Right hindlimb (tissue), 1 donor: ENCODE results near the gene RASGRP4.
"Not testable (repeated sequence)": the region's sequence is repeated elsewhere in the genome, so short reads cannot be mapped to it uniquely, and the experiment has no call there.

Experiments used
- DNase-seq: peaks from one replicate; pipeline ENCODE4 v3.0.0-alpha.2; 2018

Gene RASGRP4

GRCh38 chr19:38412491-38412890, 13.5 kb downstream of the RASGRP4 start:
- DNase-seq, result no peak

GRCh38 chr19:38411898-38412297, 14.1 kb downstream of the RASGRP4 start:
- DNase-seq, result not testable (repeated sequence)

- DNase-seq, result no peak
These were observed 14.8 kb downstream of the RASGRP4 start for GRCh38 chr19:38411041-38411712.

DNA sequence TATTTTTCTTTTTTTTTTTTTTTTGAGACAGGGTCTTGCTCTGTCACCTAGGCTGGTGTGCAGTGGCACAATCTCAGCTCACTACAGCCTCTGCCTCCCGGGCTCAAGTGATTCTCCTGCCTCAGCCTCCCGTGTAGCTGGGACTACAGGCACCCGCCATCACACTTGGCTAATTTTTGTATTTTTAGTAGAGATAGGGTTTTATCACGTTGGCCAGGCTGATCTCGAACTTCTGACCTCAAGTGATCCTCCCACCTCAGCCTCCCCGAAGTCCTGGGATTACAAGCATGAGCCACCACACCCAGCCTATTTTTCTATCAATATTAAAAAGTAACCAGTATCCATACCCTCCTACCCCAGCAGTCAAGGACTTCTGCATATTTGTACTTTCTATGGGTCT, 15.6 kb downstream of the RASGRP4 start:
- not testable (repeated sequence) for DNase-seq

DNA sequence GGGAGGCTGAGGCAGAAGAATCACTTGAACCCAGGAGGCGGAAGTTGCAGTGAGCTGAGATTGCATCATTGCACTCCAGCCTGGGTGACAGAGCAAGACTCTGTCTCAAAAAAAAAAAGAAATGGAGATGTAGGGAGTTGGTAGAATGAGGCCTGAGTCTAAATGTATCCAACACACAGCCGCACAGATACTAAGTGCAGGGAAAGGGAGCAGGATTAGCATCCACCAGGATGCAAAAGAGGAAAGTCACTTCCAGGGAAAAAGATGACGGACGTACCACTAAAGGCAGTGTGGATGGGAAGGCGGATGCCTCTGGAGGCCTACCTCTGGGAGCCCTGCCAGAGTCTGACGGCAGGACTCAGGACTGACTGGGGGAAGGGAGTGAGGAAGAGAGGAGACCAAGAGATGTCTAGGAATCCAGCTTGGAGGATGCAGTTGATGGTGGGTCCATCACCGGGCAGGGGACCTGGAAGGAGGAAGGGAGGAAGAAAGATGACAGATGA, 16.3 kb downstream of the RASGRP4 start:
- peak; percentile 58 for DNase-seq

DNA sequence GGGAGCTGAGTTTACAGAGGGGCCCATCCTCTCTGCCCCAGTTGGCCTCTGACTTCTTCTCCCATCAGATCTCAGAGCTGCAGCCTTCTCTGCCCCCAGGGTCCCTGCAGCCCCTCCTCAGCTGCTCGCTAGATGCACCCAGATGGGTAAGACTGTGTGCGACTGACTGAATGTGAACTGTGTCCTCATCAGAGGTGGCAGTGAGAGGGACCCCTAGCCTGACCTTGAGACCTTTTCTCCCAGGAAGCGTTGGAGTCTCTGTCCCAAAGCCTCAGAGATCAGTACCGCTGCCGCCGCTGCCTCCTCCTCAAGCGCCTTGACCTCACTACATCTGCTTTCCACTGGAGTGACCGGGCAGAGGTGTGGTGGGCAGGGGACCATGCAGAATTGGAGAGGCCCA, 20.7 kb downstream of the RASGRP4 start:
- no peak for DNase-seq

GRCh38 chr19:38404858-38405257, 21.2 kb downstream of the RASGRP4 start:
- no peak for DNase-seq

- DNase-seq, result peak; percentile 99
These were observed 22.9 kb downstream of the RASGRP4 start, which contains the start of gene FAM98C for GRCh38 chr19:38402967-38403674. Gene FAM98C (plus strand): TSS chr19:38403093. CDS start chr19:38403154, 61 bp downstream.

DNA sequence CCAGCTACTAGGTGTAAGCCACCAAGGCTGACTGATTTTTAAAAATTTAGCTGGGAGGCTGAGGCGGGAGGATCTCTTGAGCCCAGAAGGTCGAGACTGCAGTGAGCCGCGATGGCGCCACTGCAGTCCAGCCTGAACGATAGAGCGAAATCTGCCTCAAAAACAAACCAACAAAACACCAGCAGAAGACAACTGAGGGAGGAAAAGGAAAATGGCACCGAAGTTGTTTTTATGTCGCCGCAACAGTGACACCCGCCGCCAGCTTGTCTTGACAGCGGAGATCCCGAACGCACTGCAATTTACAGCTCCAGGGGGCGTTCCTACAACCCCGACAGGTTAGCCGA, 23.4 kb downstream of the RASGRP4 start:
- DNase-seq, result no peak

DNA sequence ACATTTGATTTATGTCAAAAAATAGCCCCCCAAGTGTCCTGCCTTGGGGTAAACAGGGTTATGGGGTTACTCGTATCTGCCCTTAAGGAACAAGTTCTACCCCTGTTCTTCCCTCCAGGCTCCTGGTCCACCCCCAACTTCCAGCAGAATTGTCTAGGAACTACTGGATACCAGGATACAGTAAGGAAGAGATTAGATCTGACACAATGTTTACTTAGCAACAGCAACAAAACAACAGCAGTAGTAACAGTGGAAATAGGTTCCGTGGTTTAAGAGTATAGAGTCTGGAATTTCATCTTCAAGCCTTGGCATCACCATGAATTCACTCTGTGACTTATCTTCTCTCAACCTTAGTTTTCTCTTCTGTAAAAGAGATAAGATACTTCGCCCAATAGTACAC, 24.9 kb downstream of the RASGRP4 start:
- no peak for DNase-seq

DNA sequence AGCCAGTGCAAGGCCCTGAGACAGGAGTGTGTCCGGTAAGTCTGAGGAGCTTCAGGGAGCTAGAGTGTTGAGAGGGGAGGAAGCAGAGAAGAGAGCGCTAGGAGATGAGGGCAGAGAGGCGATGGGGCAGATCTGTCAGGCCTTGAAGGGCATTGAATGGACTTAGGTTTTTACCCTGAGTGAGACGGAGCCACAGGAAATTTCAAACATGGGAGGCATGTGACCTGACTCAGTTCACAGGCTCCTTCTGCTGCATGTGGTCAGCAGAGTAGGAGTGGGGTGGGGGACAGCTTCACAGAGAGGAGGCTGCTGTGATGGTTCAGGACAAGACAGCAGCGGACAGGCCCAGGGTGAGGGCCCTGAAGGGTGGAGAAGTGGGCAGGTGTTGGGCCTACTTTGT, 25.7 kb downstream of the RASGRP4 start:
- DNase-seq, result no peak

- no peak for DNase-seq
These were observed 26.5 kb downstream of the RASGRP4 start for GRCh38 chr19:38399537-38399936.

- no peak for DNase-seq
These were observed 26.9 kb downstream of the RASGRP4 start for GRCh38 chr19:38399081-38399480.

DNA sequence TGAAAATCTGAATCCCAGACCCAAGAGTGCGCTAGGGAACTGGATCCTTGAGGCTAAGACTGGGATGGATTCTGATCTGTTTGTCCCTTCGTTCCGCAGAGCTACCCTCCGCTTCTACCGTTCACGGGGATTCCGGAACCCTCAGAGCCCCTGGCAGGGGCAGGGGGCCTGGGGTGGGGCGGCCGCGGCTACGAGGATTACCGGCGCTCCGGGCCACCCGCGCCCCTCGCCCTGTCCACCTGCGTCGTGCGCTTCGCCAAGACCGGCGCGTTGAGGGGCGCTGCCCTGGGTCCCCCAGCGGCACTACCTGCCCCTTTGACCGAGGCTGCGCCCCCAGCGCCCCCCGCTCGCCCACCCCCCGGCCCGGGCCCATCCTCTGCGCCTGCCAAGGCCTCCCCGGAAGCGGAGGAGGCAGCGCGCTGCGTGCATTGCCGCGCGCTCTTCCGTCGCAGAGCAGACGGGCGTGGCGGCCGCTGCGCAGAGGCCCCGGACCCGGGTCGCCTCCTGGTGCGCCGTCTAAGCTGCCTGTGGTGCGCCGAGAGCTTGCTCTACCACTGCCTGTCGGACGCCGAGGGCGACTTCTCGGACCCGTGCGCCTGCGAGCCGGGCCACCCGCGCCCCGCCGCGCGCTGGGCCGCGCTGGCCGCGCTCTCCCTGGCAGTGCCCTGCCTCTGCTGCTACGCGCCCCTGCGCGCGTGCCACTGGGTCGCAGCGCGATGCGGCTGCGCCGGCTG, 30.5 kb downstream of the RASGRP4 start:
- peak; percentile 13 for DNase-seq

DNA sequence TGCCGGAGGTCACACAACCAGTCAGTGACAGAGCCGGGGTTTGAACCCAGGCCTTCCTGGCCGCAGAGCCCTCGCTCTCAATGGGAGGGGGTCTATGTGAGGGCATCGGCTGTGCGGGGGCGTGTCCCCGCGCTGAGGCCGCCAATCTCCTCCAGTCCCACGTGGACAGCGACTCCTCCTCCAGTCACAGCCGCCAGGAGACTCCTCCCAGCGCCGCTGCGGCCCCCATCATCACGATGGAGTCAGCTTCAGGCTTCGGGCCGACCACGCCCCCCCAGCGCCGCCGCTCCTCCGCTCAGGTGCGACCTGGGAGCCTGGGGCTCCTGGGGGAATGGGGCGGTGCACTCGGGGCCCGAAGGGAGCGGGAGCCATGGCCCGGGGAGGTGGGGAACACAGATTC, 31.5 kb downstream of the RASGRP4 start:
- DNase-seq, result peak; percentile 39

- DNase-seq, result no peak
These were observed 33.2 kb downstream of the RASGRP4 start for GRCh38 chr19:38392707-38393308.

DNA sequence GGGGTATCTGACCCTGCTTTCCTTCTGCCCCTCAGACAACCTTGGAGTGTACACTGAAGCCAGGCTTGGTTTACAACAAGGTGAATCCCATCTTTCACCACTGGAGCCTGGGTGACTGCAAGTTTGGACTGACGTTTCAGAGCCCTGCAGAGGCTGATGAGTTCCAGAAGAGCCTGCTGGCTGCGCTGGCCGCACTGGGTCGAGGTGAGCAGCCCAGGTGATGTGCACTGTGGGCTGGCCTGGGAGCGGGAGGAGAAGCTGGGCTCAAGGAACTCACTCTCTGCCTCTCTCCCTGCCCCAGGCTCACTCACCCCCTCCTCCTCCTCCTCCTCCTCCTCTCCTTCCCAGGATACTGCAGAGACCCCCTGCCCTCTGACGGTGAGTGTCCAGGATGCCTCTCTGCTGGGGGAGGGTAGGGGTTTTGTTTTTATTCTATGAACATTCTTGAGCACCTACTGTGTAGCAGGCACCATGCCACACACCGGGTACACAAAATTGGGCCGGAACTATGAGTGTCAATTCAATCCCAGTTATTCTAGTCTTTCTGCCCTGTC, 34.0 kb downstream of the RASGRP4 start:
- no peak for DNase-seq

- no peak for DNase-seq
These were observed 35.8 kb downstream of the RASGRP4 start for GRCh38 chr19:38389957-38390924.

- DNase-seq, result no peak
These were observed 36.7 kb downstream of the RASGRP4 start for GRCh38 chr19:38389101-38389925.

DNA sequence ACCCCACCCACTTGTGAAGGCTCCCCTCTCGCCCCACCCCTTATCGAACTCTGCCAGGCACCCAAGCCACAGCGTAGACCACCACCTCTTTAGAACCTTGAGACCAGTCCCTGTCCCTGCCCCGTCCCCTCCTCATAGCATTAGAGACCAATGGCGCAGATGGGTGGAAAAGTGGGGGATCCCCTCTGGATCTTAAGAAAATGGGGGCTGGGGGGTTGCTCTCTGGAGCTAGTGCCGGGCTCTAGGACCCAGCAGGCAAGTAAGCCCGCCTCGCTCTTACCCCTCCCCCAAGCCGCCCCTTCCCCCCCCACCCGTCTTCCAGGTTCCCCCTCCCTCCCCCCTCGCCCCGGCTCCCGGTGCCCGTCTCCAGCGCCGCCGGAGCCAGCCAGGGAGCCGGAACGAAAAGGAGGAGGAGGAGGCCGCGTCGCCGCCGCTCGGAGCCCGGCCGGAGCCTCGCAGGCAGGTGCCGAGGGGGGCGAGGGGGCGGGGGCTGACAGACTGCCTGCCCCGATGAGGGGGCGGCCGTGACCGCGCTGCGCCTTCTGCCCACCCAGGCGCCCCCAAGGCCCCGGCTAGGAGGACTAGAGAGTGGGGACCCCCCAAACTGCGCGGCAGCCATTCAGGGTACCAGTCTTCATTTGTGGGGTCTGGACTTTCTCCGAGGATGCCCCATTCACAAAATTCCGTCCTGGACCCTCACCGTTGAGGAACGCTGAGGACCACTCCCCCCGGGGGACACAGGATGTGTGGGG, 37.5 kb downstream of the RASGRP4 start, which contains the start of gene SPRED3:
Gene SPRED3, plus strand, starts transcription at position 349 of the 752 bp plus-strand sequence. CDS start 1,606 bp downstream, outside the sequence.
- no peak for DNase-seq
